Mononuclear cell (primary cell): ENCODE measurements around the gene COPS2. TPM values are rescaled to one million over a fixed set of nuclear protein-coding genes. Genes with fewer than 3 reads are reported as not detected.
"Not testable (repeated sequence)": the region's sequence is repeated elsewhere in the genome, so short reads cannot be mapped to it uniquely, and the experiment has no call there.

Source experiments
- H3K27me3 ChIP-seq: 2 replicates; pipeline ENCODE4 v1.6.0; 2011; ENCODE audit warnings: low read length, control low read depth; ENCODE audit not compliant: insufficient read depth
- H3K4me1 ChIP-seq: 2 replicates; pipeline ENCODE4 v1.5.1; 2011; ENCODE audit warnings: mild to moderate bottlenecking, low read length, control low read depth; ENCODE audit not compliant: insufficient read depth
- H3K4me3 ChIP-seq: 2 replicates; pipeline ENCODE4 v1.5.1; 2011; ENCODE audit warnings: mild to moderate bottlenecking, low read length, moderate library complexity
- H3K9me3 ChIP-seq: 2 replicates; pipeline ENCODE4 v1.5.1; 2011; ENCODE audit warnings: low read depth, mild to moderate bottlenecking, control low read depth, low read length
- total RNA-seq: library from RNA; depleted of rRNA; stranded (reverse); fragments of >200 nt; gene quantifications from one replicate; pipeline ENCODE4 v1.2.3, GENCODE V29; 2012

The COPS2 gene
- total RNA-seq, 1 donor = 167 TPM

DNA sequence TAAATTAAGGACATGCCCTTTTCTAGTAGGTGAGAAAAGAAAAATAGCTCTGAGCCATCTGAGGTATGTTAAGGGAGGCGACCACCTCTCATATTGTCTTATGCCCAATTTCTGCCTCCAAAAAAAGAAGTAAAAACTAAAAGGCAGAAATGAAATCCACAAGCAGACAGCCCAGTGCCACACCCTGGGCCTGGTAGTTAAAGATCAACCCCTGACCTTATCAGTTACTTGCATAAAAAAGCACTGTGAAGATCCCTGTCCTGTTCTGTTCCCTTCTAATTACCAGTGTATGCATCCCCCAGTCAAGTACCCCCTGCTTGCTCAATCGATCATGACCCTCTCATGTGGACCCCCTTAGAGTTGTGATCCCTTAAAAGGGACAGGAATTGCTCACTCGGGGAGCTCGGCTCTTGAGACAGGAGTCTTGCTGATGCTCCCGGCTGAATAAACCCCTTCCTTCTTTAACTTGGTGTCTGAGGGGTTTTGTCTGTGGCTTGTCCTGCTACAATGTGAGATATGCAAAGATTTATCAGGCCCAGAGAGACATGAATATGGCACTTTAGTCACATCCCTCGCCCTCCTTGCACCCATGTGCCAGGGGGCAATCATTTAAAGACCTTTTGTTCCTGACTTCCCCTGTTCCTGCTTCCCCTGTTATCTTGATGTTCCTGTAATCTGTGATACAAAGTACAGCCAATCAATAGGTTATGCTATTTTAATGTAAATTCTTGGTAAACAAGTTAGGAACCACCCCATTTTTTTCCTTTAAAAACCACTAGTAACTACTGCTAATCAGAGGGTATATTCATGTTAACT is 20.4 kb upstream of the COPS2 start:
- not testable (repeated sequence) for H3K27me3 ChIP-seq, H3K9me3 ChIP-seq, H3K4me3 ChIP-seq
- H3K4me1 ChIP-seq = peaks cover 18% of the 10 kb centered on the region

DNA sequence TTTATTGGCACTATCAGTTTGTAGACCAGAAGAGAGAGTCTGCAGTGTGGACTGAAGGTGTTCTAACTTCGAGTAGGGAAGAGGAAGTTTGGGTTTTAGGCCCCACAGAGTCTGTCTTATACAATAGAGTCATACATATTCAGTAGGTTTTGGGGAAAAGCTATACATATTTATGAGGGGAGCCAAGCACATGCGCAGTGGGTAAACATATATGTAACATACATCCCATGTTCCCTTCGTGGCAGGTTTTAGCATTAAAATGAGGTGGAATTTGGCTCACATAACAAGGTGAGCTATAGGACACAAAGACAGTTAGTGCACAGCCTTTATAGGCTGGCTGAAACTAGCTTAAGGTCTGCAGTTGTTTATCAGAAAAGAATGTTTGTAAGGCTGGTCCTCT is 19.5 kb upstream of the COPS2 start:
- H3K4me1 ChIP-seq = peaks cover 22% of the 10 kb centered on the region
- H3K9me3 ChIP-seq = no peaks in the 10 kb centered on the region
- no peak overlapping the region for H3K4me3 ChIP-seq
- no peaks in the 10 kb centered on the region for H3K27me3 ChIP-seq

- Histone ChIP-seq H3K4me1 (peaks cover 22% of the 10 kb centered on the region), H3K9me3 (no peaks in the 10 kb centered on the region), H3K27me3 (no peaks in the 10 kb centered on the region), H3K4me3 (no peak overlapping the region)
These were observed 16.4 kb upstream of the COPS2 start for GRCh38 chr15:49171790-49172189.

DNA sequence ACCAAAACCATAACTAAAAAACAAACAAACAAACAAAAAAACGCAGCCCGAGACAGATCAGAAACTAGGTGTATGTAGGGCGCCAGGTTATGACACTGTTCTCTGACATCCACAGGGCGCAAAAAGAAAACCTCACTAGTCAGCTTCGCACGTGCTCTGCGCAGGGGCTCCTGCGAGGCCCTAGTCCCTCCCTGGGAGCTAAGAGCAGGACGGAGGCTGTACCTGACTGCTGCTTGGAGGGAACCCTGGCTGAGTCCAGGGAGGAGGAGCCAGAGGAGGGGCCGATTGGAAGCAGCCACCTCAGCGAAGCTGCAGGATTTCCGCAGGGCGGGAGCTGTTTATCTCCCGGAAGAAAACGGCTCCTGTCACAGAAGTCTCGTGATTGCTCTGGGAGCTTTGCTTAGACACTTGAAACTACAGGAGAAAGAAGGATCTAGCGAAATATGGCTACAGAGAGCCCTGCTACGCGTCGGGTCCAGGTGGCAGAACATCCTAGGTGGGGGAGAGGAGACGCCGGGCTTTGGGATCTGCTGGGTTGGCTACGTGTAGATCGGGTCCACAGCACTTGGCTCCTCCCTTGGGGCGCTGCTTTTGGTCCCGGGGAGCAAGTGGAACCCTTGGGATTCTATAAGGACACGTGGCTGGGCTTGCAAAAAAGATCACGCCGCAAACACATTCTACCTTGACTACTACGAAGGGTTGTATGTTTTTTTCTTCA is 14.6 kb upstream of the COPS2 start, which contains the start of gene GALK2:
GALK2 (plus strand) TSS at position 368 of the 718 bp plus-strand sequence; CDS start at position 444, 76 bp downstream.
- no peaks in the 10 kb centered on the region for H3K27me3 ChIP-seq
- H3K4me3 ChIP-seq = peak within 1 kb of the TSS; percentile 71
- no peaks in the 10 kb centered on the region for H3K9me3 ChIP-seq
- H3K4me1 ChIP-seq = peaks cover 15% of the 10 kb centered on the region

GRCh38 chr15:49168016-49168415 is 12.6 kb upstream of the COPS2 start:
- no peaks in the 10 kb centered on the region for H3K9me3 ChIP-seq
- peaks cover 14% of the 10 kb centered on the region for H3K4me1 ChIP-seq
- H3K27me3 ChIP-seq = no peaks in the 10 kb centered on the region
- H3K4me3 ChIP-seq = no peak overlapping the region

DNA sequence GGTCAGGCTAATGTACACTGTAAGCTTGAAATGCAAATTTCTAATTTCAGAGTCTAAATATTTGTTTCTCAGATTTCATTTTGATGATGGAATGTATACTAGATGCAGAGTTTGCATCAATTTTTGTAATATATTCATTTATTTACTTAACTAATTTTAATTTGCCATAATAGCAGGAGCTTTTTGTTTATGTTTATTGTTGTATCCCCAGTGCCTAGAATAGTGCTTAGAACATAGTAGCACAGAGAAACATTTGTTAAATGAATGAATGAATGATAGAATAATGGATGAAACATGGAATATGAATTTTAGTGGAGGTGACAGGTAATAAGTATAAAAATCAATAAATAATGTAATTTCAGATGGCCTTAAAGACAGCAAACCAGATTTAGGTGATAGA is 9.5 kb upstream of the COPS2 start:
- Histone ChIP-seq H3K4me1 (no peaks in the 10 kb centered on the region), H3K9me3 (no peaks in the 10 kb centered on the region), H3K27me3 (no peaks in the 10 kb centered on the region), H3K4me3 (no peak overlapping the region)

- no peaks in the 10 kb centered on the region for H3K27me3 ChIP-seq
These were observed 8.3 kb upstream of the COPS2 start for GRCh38 chr15:49163678-49164077.

DNA sequence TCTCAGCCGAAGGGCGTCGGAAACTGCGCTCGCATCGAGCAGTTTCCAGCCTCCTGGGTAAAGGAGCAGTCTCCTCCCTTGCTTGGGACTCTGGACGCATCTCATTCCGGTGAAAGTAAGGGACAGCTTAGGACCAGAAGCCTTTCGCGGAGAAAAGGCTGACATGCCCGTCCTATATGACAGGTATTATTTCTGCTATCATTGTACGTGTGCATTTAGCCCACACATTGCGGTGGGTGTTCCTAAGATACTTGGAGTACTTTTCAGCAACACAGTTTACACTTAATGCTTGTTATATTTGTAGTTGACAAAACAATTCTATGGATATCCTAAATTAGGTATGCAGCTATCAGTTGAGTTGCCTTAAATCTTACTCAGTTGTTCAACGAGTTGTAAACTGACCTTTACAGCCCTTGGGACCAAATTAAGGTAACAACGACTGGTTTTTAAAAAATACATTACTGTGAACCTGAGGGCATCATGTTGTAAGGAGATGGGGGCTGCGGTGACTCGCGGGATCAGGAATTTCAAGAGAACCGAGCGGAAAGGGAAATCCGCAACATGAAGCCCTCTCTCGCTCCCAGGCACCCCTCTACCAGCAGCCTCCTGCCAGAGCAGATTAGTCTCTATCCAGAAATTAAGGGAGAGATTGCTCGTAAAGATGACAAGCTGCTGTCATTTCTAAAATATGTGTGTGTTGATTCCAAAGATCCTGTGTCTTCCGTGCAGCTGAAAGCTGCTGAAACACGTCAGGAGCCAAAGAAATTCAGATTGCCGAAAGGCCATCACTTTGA is 632 bp upstream of the COPS2 start:
- H3K4me1 ChIP-seq = peaks cover 17% of the 10 kb centered on the region
- no peaks in the 10 kb centered on the region for H3K9me3 ChIP-seq
- H3K27me3 ChIP-seq = no peaks in the 10 kb centered on the region
- peak overlapping the region; percentile 79 for H3K4me3 ChIP-seq

More at GRCh38 chr15:49163678-49164077, 8.3 kb upstream of the COPS2 start:
- H3K4me3 ChIP-seq = no peak overlapping the region
- H3K9me3 ChIP-seq = no peaks in the 10 kb centered on the region
- no peaks in the 10 kb centered on the region for H3K4me1 ChIP-seq

DNA sequence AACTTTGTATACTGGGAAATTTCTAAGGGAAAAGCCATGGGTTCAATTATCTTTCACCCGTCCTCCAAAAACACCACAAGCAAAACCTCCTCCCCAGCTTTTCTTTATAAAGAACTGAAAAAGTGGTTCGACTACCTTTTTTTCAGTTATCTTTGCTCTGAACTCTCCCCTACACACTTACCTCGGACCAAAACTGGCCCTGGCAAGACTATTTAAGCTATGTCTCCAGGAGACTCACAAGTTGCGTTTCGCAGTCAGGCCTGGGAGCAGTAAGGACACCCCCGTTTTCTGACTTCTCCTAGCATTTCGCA is 645 bp downstream of the COPS2 start:
- Histone ChIP-seq H3K4me3 (peak overlapping the region; percentile 79), H3K4me1 (peaks cover 17% of the 10 kb centered on the region), H3K9me3 (no peaks in the 10 kb centered on the region), H3K27me3 (no peaks in the 10 kb centered on the region)

GRCh38 chr15:49154359-49154758 is 1.0 kb downstream of the COPS2 start:
- Histone ChIP-seq H3K9me3 (no peaks in the 10 kb centered on the region), H3K4me1 (peaks cover 18% of the 10 kb centered on the region), H3K27me3 (no peaks in the 10 kb centered on the region), H3K4me3 (peak overlapping the region; percentile 79)

- H3K4me1 ChIP-seq = peaks cover 29% of the 10 kb centered on the region
- H3K4me3 ChIP-seq = no peak overlapping the region
- H3K27me3 ChIP-seq = no peaks in the 10 kb centered on the region
- H3K9me3 ChIP-seq = no peaks in the 10 kb centered on the region
These were observed 2.7 kb downstream of the COPS2 start for GRCh38 chr15:49152552-49153312.

GRCh38 chr15:49151831-49152230 is 3.6 kb downstream of the COPS2 start:
- H3K27me3 ChIP-seq = no peaks in the 10 kb centered on the region
- H3K4me3 ChIP-seq = no peak overlapping the region
- peaks cover 30% of the 10 kb centered on the region for H3K4me1 ChIP-seq
- no peaks in the 10 kb centered on the region for H3K9me3 ChIP-seq

GRCh38 chr15:49148727-49149126 is 6.7 kb downstream of the COPS2 start:
- Histone ChIP-seq H3K4me1 (peaks cover 21% of the 10 kb centered on the region), H3K4me3 (no peak overlapping the region), H3K9me3 (no peaks in the 10 kb centered on the region), H3K27me3 (no peaks in the 10 kb centered on the region)

- H3K4me3 ChIP-seq = no peak overlapping the region
- H3K4me1 ChIP-seq = peaks cover 16% of the 10 kb centered on the region
- H3K9me3 ChIP-seq = no peaks in the 10 kb centered on the region
- no peaks in the 10 kb centered on the region for H3K27me3 ChIP-seq
These were observed 7.1 kb downstream of the COPS2 start for GRCh38 chr15:49148298-49148697.
